Esophagus (tissue), 2 donors: ENCODE measurements around the gene TMEM178A. TPM values are rescaled to one million over a fixed set of nuclear protein-coding genes. Genes with fewer than 3 reads are reported as not detected.

Experiments
- H3K27ac ChIP-seq, 2 donors: one replicate each; pipeline ENCODE4 v1.5.1; 2013; ENCODE audit warnings: low read depth in 2 of 2, mild to moderate bottlenecking in 2 of 2, inconsistent platforms in 1 of 2, low read length in 1 of 2, moderate library complexity in 1 of 2
- H3K27me3 ChIP-seq, 2 donors: one replicate each; pipeline ENCODE4 v1.6.1; 2013; ENCODE audit warnings: low read length in 2 of 2, control low read depth in 1 of 2, mild to moderate bottlenecking in 1 of 2; ENCODE audit not compliant: insufficient read depth in 2 of 2, control insufficient read depth in 1 of 2
- H3K36me3 ChIP-seq, 2 donors: one replicate each; pipeline ENCODE4 v1.6.1; 2013; ENCODE audit warnings: low read length in 1 of 2; ENCODE audit not compliant: control insufficient read depth in 2 of 2, insufficient read depth in 2 of 2
- H3K4me1 ChIP-seq, 2 donors: one replicate each; pipeline ENCODE4 v1.6.1; 2013; ENCODE audit warnings: low read length in 1 of 2; ENCODE audit not compliant: control insufficient read depth in 2 of 2, insufficient read depth in 2 of 2
- H3K4me3 ChIP-seq, 2 donors: one replicate each; pipeline ENCODE4 v1.5.1; 2013; ENCODE audit warnings: low read length in 2 of 2, mild to moderate bottlenecking in 2 of 2, low read depth in 1 of 2, moderate library complexity in 1 of 2
- H3K9me3 ChIP-seq, 2 donors: one replicate each; pipeline ENCODE4 v1.6.1; 2013; ENCODE audit warnings: mild to moderate bottlenecking in 2 of 2, low read depth in 1 of 2, low read length in 1 of 2, moderate library complexity in 1 of 2; ENCODE audit not compliant: control insufficient read depth in 2 of 2, insufficient read depth in 1 of 2
- WGBS, 2 donors: extraction: QIAGEN DNeasy Blood & Tissue Kit; methylation state at CpG; one replicate each; pipeline ENCODE4 v1.1.7; 2013; 5-methylcytosine and 5-hydroxymethylcytosine counted together
- polyA plus RNA-seq, 2 donors: library from polyadenylated mRNA; stranded (reverse); fragments of 200-250 nt; gene quantifications; one replicate each; pipeline ENCODE4 v1.2.3, GENCODE V29; 2013
- donor health status: healthy with polysubstance abuse.
- donor health status: Bipolar disorder and iron deficiency.

The TMEM178A gene
- polyA plus RNA-seq, 2 donors: 0.53 to 1.1 TPM

- H3K4me1 ChIP-seq: peaks cover 0 to 3% of the 10 kb centered on the region in 2 donors
- H3K4me3 ChIP-seq: no peak overlapping the region
- H3K27me3 ChIP-seq: no peaks in the 10 kb centered on the region
- no peaks in the 10 kb centered on the region for H3K36me3 ChIP-seq
- H3K27ac ChIP-seq: no peak overlapping the region
- H3K9me3 ChIP-seq: no peaks in the 10 kb centered on the region
- WGBS, 2 donors: 77 to 86% methylated on average over 3 of the region's 3 CpGs
These were observed 37.6 kb downstream of the TMEM178A start for GRCh38 chr2:39703181-39703872.

DNA sequence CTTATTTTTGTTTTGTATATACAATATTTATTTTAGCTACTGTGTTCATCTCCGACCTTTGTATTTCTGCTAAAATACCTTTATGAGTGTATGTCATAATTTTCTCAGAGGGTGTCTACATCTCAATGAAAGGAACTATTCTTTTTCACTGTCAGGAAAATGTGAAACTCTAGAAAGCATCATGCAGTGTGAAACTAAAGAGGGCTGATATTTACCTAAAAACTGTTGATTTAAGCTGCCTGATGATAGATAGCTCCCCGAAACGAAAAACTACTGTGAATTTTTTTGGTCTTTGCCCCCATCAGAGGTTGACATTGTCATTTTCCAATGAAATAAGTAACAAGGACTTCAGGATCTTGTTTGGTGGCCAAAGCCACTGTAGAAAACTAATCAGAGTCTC is 38.8 kb downstream of the TMEM178A start:
- H3K27ac ChIP-seq: no peak overlapping the region
- no peaks in the 10 kb centered on the region for H3K9me3 ChIP-seq
- WGBS, 2 donors: 83 to 87% methylated on average over 3 of the region's 3 CpGs
- H3K4me3 ChIP-seq: no peak overlapping the region
- H3K4me1 ChIP-seq: peaks cover 0 to 3% of the 10 kb centered on the region in 2 donors
- no peaks in the 10 kb centered on the region for H3K36me3 ChIP-seq
- no peaks in the 10 kb centered on the region for H3K27me3 ChIP-seq

DNA sequence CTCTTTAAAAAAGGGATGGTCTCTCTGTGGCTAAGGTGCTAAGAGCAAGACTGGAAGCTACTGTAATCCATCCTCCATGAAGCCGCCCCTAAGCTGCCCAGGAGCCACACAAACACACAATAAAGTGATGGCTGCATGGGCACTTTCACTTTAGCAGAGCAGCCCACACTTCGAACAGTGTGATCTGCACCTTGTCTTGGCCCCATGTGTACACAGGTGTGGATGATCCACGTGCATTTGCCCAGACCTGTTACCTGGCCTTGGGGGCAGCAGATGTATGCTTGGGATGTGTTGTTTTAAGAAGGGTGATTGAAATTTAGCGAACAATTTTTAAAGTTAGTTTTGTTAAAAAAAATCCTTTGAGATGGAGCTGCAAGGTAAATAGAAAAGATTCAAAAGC is 39.9 kb downstream of the TMEM178A start:
- no peak overlapping the region for H3K27ac ChIP-seq
- no peaks in the 10 kb centered on the region for H3K27me3 ChIP-seq
- no peaks in the 10 kb centered on the region for H3K9me3 ChIP-seq
- peaks cover 0 to 3% of the 10 kb centered on the region in 2 donors for H3K4me1 ChIP-seq
- WGBS, 2 donors: 45 to 58% methylated on average over 4 of the region's 4 CpGs
- no peak overlapping the region for H3K4me3 ChIP-seq
- no peaks in the 10 kb centered on the region for H3K36me3 ChIP-seq

- Histone ChIP-seq H3K9me3 (no peaks in the 10 kb centered on the region), H3K36me3 (no peaks in the 10 kb centered on the region), H3K4me1 (peaks cover 0 to 3% of the 10 kb centered on the region in 2 donors), H3K27me3 (no peaks in the 10 kb centered on the region), H3K27ac (no peak overlapping the region), H3K4me3 (no peak overlapping the region)
- WGBS, 2 donors: 84 to 86% methylated on average over 1 of the region's 1 CpG
These were observed 40.6 kb downstream of the TMEM178A start for GRCh38 chr2:39706312-39706711.

DNA sequence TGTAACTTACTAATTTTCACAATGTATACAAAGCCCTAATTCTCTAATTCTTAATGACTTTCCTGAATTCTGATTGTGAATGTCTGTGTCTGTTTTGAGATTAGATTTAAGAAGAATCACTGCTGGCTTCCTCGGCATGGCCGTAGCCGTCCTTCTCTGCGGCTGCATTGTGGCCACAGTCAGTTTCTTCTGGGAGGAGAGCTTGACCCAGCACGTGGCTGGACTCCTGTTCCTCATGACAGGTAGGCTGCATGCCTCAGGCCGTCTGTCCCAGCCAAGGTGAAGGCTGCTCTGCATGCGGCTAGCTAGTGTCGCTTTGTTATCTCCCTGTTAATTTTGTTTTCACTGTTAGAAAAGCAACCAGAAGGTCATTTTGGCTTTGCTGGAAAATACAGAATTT is 41.2 kb downstream of the TMEM178A start:
- Histone ChIP-seq H3K4me3 (no peak overlapping the region), H3K9me3 (no peaks in the 10 kb centered on the region), H3K27ac (no peak overlapping the region), H3K4me1 (peaks cover 0 to 3% of the 10 kb centered on the region in 2 donors), H3K27me3 (no peaks in the 10 kb centered on the region), H3K36me3 (no peaks in the 10 kb centered on the region)
- 90 to 93% methylated on average over 8 of the region's 8 CpGs for WGBS, 2 donors

DNA sequence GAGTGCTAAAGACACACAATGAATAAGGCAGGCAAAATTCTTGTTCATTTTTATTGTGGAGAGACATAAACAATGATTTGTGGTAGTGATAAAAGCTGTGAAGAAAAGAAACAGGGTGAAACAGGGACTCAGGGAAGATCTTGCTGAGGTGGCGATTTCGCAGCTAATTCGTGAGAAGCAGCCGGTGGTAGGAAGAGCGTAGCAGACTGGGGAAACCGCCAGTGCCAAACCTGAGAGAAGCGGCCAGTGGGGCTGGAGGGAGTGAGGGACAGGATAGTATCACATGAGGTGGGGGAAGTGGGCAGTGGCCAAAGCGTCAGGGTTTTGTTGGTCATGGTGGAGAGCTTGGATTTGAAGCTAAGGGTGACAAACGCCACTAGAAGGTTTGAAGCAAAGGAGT is 42.3 kb downstream of the TMEM178A start:
- no peaks in the 10 kb centered on the region for H3K27me3 ChIP-seq
- H3K36me3 ChIP-seq: no peaks in the 10 kb centered on the region
- H3K4me1 ChIP-seq: peaks cover 0 to 3% of the 10 kb centered on the region in 2 donors
- no peak overlapping the region for H3K4me3 ChIP-seq
- H3K27ac ChIP-seq: no peak overlapping the region
- no peaks in the 10 kb centered on the region for H3K9me3 ChIP-seq
- WGBS, 2 donors: 97 to 98% methylated on average over 9 of the region's 9 CpGs

DNA sequence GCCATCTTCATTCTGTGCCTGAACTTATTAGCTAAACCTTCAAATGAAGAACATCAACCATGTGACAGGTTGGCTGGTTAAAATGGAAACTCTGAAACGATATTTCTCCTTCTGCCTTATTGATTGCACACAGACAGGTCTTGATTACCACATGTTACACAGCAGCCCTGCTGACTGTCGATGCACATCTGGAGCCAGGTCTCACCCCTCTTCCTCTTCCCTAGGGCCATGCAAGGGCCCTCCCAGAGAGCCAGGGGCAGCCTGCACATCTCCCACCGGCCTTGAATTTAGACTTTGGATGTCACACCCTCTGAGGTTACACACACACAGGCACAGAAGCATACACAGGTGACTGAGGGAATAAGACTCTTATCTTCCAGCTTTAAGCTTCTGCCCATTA is 45.1 kb downstream of the TMEM178A start:
- H3K4me3 ChIP-seq: no peak overlapping the region
- H3K4me1 ChIP-seq: no peaks in the 10 kb centered on the region
- no peaks in the 10 kb centered on the region for H3K27me3 ChIP-seq
- H3K36me3 ChIP-seq: no peaks in the 10 kb centered on the region
- H3K9me3 ChIP-seq: no peaks in the 10 kb centered on the region
- WGBS, 2 donors: 69 to 85% methylated on average over 3 of the region's 3 CpGs
- H3K27ac ChIP-seq: no peak overlapping the region

GRCh38 chr2:39712953-39713352 is 47.2 kb downstream of the TMEM178A start:
- no peaks in the 10 kb centered on the region for H3K36me3 ChIP-seq
- H3K27me3 ChIP-seq: no peaks in the 10 kb centered on the region
- no peaks in the 10 kb centered on the region for H3K4me1 ChIP-seq
- no peak overlapping the region for H3K4me3 ChIP-seq
- no peak overlapping the region for H3K27ac ChIP-seq
- WGBS, 2 donors: 90 to 91% methylated on average over 5 of the region's 5 CpGs
- H3K9me3 ChIP-seq: no peaks in the 10 kb centered on the region

- Histone ChIP-seq H3K4me3 (no peak overlapping the region), H3K27ac (no peak overlapping the region)
These were observed 49.4 kb downstream of the TMEM178A start for GRCh38 chr2:39715095-39715494.

DNA sequence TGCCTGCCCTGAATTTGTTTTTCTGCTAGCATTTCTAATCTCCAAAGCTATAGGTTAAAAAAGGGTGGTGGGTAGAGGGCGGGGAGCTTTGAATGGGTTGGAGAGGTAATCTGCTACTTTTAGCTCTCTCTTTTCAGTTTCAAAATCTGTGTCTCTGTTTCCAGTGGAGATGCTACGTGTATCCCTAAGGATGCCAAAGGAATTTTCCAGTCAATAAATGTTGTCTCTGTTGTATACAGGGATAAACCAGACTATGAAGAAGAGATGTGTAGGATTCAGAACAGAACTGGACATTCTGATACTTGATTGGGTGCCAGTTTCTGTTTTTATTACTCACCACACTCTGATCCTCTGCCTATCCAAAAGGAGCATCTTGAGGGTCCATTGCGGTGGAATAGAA is 50.1 kb downstream of the TMEM178A start:
- H3K27me3 ChIP-seq: no peaks in the 10 kb centered on the region
- no peak overlapping the region for H3K4me3 ChIP-seq
- no peak overlapping the region for H3K27ac ChIP-seq
- H3K9me3 ChIP-seq: no peaks in the 10 kb centered on the region
- H3K36me3 ChIP-seq: no peaks in the 10 kb centered on the region
- no peaks in the 10 kb centered on the region for H3K4me1 ChIP-seq
- WGBS, 2 donors: 83 to 87% methylated on average over 3 of the region's 3 CpGs

More at GRCh38 chr2:39715095-39715494, 49.4 kb downstream of the TMEM178A start:
- no peaks in the 10 kb centered on the region for H3K36me3 ChIP-seq
- no peaks in the 10 kb centered on the region for H3K4me1 ChIP-seq
- H3K9me3 ChIP-seq: no peaks in the 10 kb centered on the region
- no peaks in the 10 kb centered on the region for H3K27me3 ChIP-seq
